Sigmoid colon (tissue), 7 donors: ENCODE data around the gene F10. TPM values are rescaled to one million over a fixed set of nuclear protein-coding genes. Genes with fewer than 3 reads are reported as not detected.

Source experiments
- DNase-seq: peaks from one replicate; pipeline ENCODE4 v3.0.0-alpha.2; 2019
- H3K27ac ChIP-seq, 4 donors: fragments of 200-600 bp; sonication (generic); one replicate each; pipeline ENCODE4 v1.5.1; 2016 to 2019; ENCODE audit warnings: mild to moderate bottlenecking in 1 of 4
- H3K27me3 ChIP-seq, 3 donors: fragments of 200-600 bp; sonication (generic); one replicate each; pipeline ENCODE4 v1.5.1; 2019; ENCODE audit warnings: mild to moderate bottlenecking in 1 of 3
- H3K36me3 ChIP-seq, 4 donors: fragments of 200-600 bp; sonication (generic); one replicate each; pipeline ENCODE4 v1.5.1; 2016 to 2019
- H3K4me1 ChIP-seq, 4 donors: fragments of 200-600 bp; sonication (generic); one replicate each; pipeline ENCODE4 v1.5.1; 2017 to 2019
- H3K4me3 ChIP-seq, 4 donors: fragments of 200-600 bp; sonication (generic); one replicate each; pipeline ENCODE4 v1.5.1; 2017 to 2019; ENCODE audit warnings: mild to moderate bottlenecking in 2 of 4, moderate library complexity in 1 of 4
- H3K9me3 ChIP-seq, 4 donors: fragments of 200-600 bp in 3 of 4; sonication (generic) in 3 of 4; one replicate each; pipeline versions ENCODE4 v1.5.1 to v1.6.1; 2013 to 2019
- CTCF ChIP-seq, 4 experiments: fragments of 450-650 bp in 3 of 4; fragments of 200-600 bp in 1 of 4; IDR thresholded peaks; one replicate each; pipeline ENCODE4 v1.5.1; 2016 to 2019; ENCODE audit warnings: antibody characterized with exemption in 4 of 4, mild to moderate bottlenecking in 3 of 4, moderate library complexity in 2 of 4
- EP300 ChIP-seq, 4 donors: sonication (generic); formaldehyde crosslinking; IDR thresholded peaks; one replicate each; pipeline ENCODE4 v1.6.1; 2017; ENCODE audit warnings: antibody characterized with exemption in 4 of 4
- POLR2A ChIP-seq, 2 donors: fragments of 450-650 bp; IDR thresholded peaks; one replicate each; pipeline ENCODE4 v1.6.1; 2016; ENCODE audit warnings: antibody characterized with exemption in 2 of 2, mild to moderate bottlenecking in 2 of 2, moderate library complexity in 2 of 2
- POLR2AphosphoS5 ChIP-seq, 4 donors: sonication (generic); formaldehyde crosslinking; IDR thresholded peaks; one replicate each; pipeline ENCODE4 v1.6.1; 2017; ENCODE audit warnings: antibody characterized with exemption in 4 of 4
- WGBS, 2 donors: extraction: QIAGEN DNeasy Blood & Tissue Kit; methylation state at CpG; one replicate each; pipeline ENCODE4 v1.1.7; 2013; 5-methylcytosine and 5-hydroxymethylcytosine counted together
- intact Hi-C: fragments of 100-400 bp; cut with DNase I; formaldehyde crosslinking; loops from one replicate; pipeline ENCODE4 v1.15.1; 2023
- polyA plus RNA-seq, 3 donors: library from polyadenylated mRNA; stranded (reverse); fragments of 200-250 nt; gene quantifications; one replicate each; pipeline ENCODE4 v1.2.3, GENCODE V29; 2013
- total RNA-seq, 4 donors: library from RNA; depleted of rRNA; stranded (reverse); fragments of >200 nt; gene quantifications; one replicate each; pipeline ENCODE4 v1.1.0, GENCODE V29; 2016
- donor health status: healthy with polysubstance abuse.
- donor health status: Bipolar disorder and iron deficiency.
- donor health status: healthy.

The F10 gene
- total and polyA plus RNA-seq, 7 donors = 2.4 to 10.0 (median 4.9) TPM; not detected in 1

GRCh38 chr13:113145911-113146598 lies 23.5 kb downstream of the F10 start:
- no peak overlapping the region for H3K27ac ChIP-seq
- no peaks in the 10 kb centered on the region for H3K4me1 ChIP-seq
- no peaks in the 10 kb centered on the region for H3K9me3 ChIP-seq
- intact Hi-C loops = no loop called here
- no peaks in the 10 kb centered on the region for H3K36me3 ChIP-seq
- no peak overlapping the region for H3K4me3 ChIP-seq
- TF ChIP-seq POLR2A (IDR thresholded peaks at IDR 0.05) (no peak), POLR2AphosphoS5 (IDR thresholded peaks at IDR 0.05) (no peak), CTCF (IDR thresholded peaks at IDR 0.05) (no peak), EP300 (IDR thresholded peaks at IDR 0.05) (no peak)
- no peaks in the 10 kb centered on the region for H3K27me3 ChIP-seq
- 89 to 90% methylated on average over 15 of the region's 15 CpGs for WGBS, 2 donors
- no peak for DNase-seq

- intact Hi-C loops = no loop called here
- 87 to 88% methylated on average over 9 of the region's 9 CpGs for WGBS, 2 donors
- no peak for DNase-seq
Observed at GRCh38 chr13:113146750-113147149, 24.2 kb downstream of the F10 start.

GRCh38 chr13:113147206-113147605 lies 24.6 kb downstream of the F10 start:
- no peak for DNase-seq
- Histone ChIP-seq H3K27ac (no peak overlapping the region), H3K9me3 (no peaks in the 10 kb centered on the region), H3K4me3 (no peak overlapping the region), H3K27me3 (no peaks in the 10 kb centered on the region), H3K36me3 (no peaks in the 10 kb centered on the region), H3K4me1 (peaks cover 0 to 3% (median under 1%) of the 10 kb centered on the region in 4 donors)
- intact Hi-C loops = no loop called here
- 84 to 88% methylated on average over 8 of the region's 8 CpGs for WGBS, 2 donors
- no peak for TF ChIP-seq CTCF (IDR thresholded peaks at IDR 0.05)
- no peak for TF ChIP-seq POLR2AphosphoS5 (IDR thresholded peaks at IDR 0.05)
- no peak for TF ChIP-seq EP300 (IDR thresholded peaks at IDR 0.05)
- TF ChIP-seq POLR2A (IDR thresholded peaks at IDR 0.05) = no peak

More at GRCh38 chr13:113146750-113147149, 24.2 kb downstream of the F10 start:
- Histone ChIP-seq H3K27me3 (no peaks in the 10 kb centered on the region), H3K4me1 (no peaks in the 10 kb centered on the region), H3K9me3 (no peaks in the 10 kb centered on the region), H3K27ac (no peak overlapping the region), H3K4me3 (no peak overlapping the region), H3K36me3 (no peaks in the 10 kb centered on the region)
- TF ChIP-seq EP300 (IDR thresholded peaks at IDR 0.05) = no peak
- no peak for TF ChIP-seq POLR2A (IDR thresholded peaks at IDR 0.05)

GRCh38 chr13:113148407-113148806 lies 25.8 kb downstream of the F10 start:
- WGBS, 2 donors = 94 to 95% methylated on average over 13 of the region's 13 CpGs

More at GRCh38 chr13:113148407-113148806, 25.8 kb downstream of the F10 start:
- Histone ChIP-seq H3K27me3 (no peaks in the 10 kb centered on the region), H3K36me3 (no peaks in the 10 kb centered on the region), H3K4me1 (peaks cover 0 to 15% (median 11%) of the 10 kb centered on the region in 4 donors), H3K9me3 (no peaks in the 10 kb centered on the region), H3K4me3 (no peak overlapping the region), H3K27ac (no peak overlapping the region)
- no peak for DNase-seq
- no peak for TF ChIP-seq POLR2A (IDR thresholded peaks at IDR 0.05)
- TF ChIP-seq POLR2AphosphoS5 (IDR thresholded peaks at IDR 0.05) = no peak
- TF ChIP-seq CTCF (IDR thresholded peaks at IDR 0.05) = no peak
- TF ChIP-seq EP300 (IDR thresholded peaks at IDR 0.05) = no peak
- intact Hi-C loops = no loop called here
